Measurements from ENCODE around the gene IPO4. TPM values are rescaled to one million over a fixed set of nuclear protein-coding genes. Genes with fewer than 3 reads are reported as not detected.

IPO4 gene
- total and polyA plus RNA-seq, 2 of the 13 experiments (the other 11 are each of a cell fraction or from before 2014, with no cell fraction given), result 39.0 to 179 TPM

DNA sequence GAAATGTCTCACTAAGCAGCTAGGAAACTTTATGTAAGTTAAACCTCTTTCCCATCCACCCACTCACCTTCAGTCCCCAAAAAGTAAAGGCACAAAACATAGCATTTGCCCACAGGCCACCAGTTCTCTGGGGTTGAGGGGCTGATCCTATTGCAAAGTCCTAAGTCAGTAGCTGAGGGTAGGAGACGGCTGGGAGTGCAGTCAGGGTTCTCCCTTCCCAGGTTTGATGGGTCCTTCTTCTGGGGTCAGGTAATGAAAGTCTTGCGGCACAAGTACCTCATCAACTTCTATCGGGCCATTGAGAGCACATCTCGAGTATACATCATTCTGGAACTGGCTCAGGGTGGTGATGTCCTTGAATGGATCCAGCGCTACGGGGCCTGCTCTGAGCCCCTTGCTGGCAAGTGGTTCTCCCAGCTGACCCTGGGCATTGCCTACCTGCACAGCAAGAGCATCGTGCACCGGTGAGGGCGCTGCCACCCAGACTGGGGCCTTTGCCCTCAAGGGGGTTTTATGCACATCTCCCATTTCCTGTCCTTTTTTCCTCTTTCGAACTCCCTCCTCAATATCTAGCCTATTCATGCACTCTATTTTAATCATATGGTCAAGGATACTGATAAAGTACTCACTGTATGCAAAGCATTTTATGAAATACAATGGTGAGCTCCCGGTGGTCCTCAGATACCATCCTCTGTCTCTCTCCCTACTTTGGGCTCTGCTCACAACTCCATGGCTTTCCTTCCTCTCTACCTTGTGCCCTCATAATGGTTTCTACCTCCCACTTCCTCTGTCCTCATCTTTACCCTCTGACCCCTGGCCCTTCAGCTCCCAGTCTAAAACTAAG is 17.9 kb upstream of the IPO4 start (continued):
- TF ChIP-seq, protein P1, sequence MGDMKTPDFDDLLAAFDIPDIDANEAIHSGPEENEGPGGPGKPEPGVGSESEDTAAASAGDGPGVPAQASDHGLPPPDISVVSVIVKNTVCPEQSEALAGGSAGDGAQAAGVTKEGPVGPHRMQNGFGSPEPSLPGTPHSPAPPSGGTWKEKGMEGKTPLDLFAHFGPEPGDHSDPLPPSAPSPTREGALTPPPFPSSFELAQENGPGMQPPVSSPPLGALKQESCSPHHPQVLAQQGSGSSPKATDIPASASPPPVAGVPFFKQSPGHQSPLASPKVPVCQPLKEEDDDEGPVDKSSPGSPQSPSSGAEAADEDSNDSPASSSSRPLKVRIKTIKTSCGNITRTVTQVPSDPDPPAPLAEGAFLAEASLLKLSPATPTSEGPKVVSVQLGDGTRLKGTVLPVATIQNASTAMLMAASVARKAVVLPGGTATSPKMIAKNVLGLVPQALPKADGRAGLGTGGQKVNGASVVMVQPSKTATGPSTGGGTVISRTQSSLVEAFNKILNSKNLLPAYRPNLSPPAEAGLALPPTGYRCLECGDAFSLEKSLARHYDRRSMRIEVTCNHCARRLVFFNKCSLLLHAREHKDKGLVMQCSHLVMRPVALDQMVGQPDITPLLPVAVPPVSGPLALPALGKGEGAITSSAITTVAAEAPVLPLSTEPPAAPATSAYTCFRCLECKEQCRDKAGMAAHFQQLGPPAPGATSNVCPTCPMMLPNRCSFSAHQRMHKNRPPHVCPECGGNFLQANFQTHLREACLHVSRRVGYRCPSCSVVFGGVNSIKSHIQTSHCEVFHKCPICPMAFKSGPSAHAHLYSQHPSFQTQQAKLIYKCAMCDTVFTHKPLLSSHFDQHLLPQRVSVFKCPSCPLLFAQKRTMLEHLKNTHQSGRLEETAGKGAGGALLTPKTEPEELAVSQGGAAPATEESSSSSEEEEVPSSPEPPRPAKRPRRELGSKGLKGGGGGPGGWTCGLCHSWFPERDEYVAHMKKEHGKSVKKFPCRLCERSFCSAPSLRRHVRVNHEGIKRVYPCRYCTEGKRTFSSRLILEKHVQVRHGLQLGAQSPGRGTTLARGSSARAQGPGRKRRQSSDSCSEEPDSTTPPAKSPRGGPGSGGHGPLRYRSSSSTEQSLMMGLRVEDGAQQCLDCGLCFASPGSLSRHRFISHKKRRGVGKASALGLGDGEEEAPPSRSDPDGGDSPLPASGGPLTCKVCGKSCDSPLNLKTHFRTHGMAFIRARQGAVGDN (CRISPR knock-in tag; IDR thresholded peaks at IDR 0.05), result peak; percentile 27; the same call in 1 of the 2 replicates
- TF ChIP-seq ATF7 (IDR thresholded peaks at IDR 0.05), result no peak
- no peak for TF ChIP-seq ATF7 (CRISPR knock-in tag; IDR thresholded peaks at IDR 0.05)
- no peak for TF ChIP-seq SP5 (CRISPR knock-in tag; IDR thresholded peaks at IDR 0.05; ENCODE audit: borderline replicate concordance, low read depth)
- TF ChIP-seq ZNF274 (CRISPR knock-in tag; IDR thresholded peaks at IDR 0.05), result 0 out of 2 replicates have a peak, but pooled peaks have one; percentile 11
- TF ChIP-seq SNAPC4 (CRISPR knock-in tag; IDR thresholded peaks at IDR 0.05), result no peak
- no peak for TF ChIP-seq ZNF83 (CRISPR knock-in tag; IDR thresholded peaks at IDR 0.05; ENCODE audit: borderline replicate concordance)
- TF ChIP-seq FOXO4 (CRISPR knock-in tag; conservative IDR thresholded peaks at IDR 0.05), result 0 out of 2 replicates have a peak, but pooled peaks have one; percentile 56
- peak; percentile 41; the same call in 1 of the 2 replicates for TF ChIP-seq HIVEP1 (CRISPR knock-in tag; IDR thresholded peaks at IDR 0.05)
- TF ChIP-seq ZNF296 (CRISPR knock-in tag; conservative IDR thresholded peaks at IDR 0.05), result no peak
- 0 out of 2 replicates have a peak, but pooled peaks have one; percentile 20 for TF ChIP-seq ZNF776 (CRISPR knock-in tag; IDR thresholded peaks at IDR 0.05)
- no peak for TF ChIP-seq ZNF382 (CRISPR knock-in tag; IDR thresholded peaks at IDR 0.05; ENCODE audit: borderline replicate concordance)
- TF ChIP-seq AGO2 (optimal IDR thresholded peaks at IDR 0.05; ENCODE audit: low read depth, low read length), result peak; percentile 58
- peak; percentile 58 for TF ChIP-seq RBFOX2 (IDR thresholded peaks at IDR 0.05; ENCODE audit: low read depth, low read length)
- peak; percentile 43; the same call in 1 of the 2 replicates for TF ChIP-seq ZNF768 (CRISPR knock-in tag; IDR thresholded peaks at IDR 0.05)
- peak; percentile 68; the same call in 1 of the 2 replicates for TF ChIP-seq HOXA9 (CRISPR knock-in tag; IDR thresholded peaks at IDR 0.05; ENCODE audit: borderline replicate concordance)

Data from HepG2 (cell line).